ENCODE data around the gene TTC6. TPM values are rescaled to one million over a fixed set of nuclear protein-coding genes. Genes with fewer than 3 reads are reported as not detected.
A peak's percentile ranks its signal among the peaks of the same experiment; 100 is the strongest.

TTC6 gene
- total RNA-seq, 1 experiment from 2014 or later = not detected

DNA sequence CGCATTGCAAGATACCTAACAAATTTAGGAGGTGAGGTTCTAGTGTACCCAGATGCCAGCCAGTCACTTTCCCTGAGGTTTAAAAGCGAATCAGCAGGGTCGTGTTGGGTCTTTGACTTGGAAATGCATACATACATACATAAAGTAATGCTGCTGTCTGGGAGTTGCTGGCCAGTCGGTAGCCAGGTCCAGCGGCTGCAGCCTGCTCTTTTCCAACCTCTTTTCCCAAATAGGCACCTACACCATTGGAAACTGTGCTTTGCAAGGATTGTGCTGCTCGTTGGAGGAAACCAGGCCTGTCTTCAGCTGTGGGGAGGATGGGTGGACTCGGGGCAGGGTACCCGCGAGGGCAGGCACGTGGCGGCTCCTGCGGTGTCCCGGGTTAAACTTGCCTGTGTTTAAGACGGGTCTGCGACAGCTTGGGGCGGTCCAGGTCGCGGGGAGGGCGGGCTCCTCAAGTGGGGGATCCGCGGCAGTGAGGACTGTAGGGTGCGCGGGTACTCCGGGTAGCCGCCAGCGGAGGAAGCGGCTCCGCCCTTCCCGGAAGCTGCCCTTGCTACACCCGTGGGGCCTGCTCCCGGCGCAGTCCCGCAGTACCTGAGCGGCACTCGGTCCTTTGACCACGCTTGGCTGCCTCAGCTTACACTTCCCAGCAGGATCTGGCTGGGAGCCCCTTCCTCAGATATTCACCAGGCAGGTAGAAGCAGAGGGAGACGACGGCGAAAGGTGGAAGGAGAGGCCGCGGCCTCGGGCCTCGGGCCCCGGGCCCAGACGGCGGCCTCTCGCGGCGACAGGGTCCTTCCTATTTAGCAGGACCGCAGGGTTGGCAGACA lies 2.7 kb downstream of the TTC6 start:
- DNase-seq (ENCODE audit: low read depth) = no peak

DNA sequence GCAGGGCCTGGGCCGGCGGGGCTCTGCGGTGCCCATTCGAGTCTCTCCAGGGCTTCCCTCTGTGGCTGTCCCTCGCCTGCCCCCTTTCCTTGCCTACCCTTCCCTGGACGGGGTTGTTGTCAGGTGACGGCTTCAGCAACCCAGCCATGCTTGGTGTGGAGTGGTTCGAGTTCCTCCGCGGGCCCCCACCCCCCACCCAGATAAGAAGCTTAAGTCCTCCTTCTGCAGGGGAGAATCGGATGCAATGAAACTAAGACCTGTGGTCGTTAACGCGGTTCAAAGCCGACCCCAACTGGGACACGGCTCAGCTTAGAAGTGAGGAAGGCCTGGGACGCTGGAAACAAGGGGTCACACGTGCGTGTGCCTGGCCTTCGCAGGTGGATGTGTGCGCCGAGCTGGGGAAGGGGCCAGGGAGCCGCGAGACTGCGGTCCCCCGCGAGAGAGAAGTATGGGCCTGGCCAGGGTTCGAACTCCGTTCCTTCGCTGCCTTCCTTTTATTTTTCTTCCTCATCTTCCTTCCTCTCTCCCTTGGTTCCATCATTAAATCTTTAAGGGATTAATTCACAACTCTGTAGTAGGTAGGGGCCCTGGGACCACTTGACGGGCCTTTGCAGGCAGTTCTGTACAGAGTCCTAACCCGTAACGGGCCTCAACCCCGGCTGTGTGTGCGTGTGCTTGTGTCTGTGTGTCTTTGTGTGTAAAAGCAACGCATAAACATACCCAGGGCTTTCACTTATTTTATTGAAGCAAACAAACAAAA lies 3.5 kb downstream of the TTC6 start:
- DNase-seq (ENCODE audit: low read depth) = no peak

DNA sequence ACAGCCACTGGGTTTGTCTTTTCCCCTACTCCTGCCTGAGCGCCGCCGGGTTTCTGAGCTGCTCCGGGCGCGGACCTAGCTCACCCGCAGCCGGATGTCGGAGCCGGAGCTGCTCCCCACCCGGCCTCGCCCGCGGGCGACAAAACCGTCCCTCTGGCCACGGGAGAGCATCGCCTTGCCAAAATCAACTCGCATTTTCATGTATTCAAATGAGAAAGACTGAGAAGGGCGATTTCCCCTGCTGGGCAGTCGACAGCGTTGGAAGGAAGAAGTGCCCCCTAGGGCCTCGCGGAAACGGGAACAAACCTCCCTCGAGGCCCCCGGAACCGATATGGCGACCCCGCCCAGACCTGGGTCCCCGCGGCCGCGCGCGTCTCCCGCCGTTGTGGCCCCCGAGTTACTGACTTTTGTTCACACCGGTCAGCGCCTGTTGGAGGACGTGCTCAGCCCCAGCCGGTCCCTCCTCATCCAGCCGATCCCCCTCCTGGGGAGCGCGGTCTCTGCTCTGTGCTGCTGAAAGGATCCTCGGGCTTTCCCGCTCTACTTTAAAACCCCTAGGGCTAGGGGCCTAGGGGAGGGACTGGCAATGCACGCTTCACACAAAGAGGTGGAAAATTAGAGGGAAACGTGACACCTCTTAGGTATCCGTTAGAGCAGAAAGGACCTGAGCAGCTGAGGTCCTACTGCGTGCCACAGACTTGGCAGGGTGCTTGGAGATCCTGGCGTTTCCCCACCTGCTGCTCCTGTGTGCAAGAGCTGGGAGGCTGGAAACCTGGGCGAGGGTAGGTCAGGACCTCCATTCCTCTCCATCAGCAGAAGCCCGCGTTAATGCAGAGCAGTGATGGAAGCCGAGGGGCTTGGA lies 4.3 kb downstream of the TTC6 start:
- no peak for DNase-seq (ENCODE audit: low read depth)

DNA sequence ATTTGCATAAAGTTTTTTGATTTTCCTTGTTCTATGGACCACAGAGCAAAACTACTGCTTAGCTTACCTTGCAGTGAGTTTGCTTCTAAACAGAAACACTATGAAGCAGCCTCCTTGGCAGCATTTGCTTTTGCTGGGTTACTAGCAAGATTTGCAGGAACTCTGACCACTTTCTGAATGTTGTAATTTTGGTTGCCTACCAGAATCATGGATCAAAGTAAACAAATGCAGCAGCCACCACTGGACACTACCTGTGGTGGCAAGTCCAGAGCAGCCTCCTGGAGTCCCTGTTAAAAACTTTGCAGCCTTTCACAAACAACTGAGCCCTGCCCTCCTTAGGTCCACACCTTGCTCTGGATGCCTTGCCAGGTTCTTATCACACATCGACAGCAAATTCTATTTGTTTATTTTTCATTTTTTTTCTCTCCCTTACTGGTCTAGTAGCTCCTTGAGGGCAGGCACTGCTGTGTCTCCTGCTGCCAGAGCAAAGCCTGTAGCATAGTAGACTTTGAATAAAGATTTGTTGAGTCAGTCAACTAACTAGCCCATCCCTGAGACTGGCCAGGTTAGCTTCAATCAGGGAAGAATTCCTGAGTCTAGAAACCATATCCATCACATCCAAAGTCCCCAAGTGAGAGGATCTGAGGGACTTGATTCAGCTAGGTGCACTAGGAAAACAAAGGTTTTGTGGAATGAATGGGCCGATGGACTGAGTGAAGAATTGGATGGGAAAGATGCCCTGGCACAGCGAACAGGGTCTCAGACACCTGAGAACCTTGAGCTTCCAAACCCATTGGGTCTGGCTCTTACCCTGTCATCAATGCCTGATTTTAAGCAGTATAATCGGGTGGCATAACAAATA lies 5.7 kb downstream of the TTC6 start:
- no peak for DNase-seq (ENCODE audit: low read depth)

DNA sequence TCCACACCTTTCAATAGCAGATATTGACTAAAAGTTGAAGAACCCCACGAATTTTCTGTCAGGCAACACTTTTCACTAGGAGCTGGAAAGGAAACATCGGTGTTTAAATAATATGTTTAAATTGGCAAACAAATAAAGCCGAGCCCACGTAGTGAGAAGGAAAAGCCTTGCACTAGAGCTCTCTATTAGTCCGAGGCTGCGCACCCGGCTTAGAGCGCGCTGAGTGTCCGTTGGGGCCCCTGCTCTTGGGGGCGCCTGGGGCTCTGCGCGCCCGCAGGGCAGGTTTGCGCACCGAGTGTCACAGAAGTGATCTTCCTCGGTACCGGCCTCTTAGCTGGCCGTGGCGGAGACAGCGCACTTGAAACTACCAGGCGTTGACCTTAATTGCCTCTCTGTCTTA lies 6.4 kb downstream of the TTC6 start:
- no peak for DNase-seq (ENCODE audit: low read depth)

DNA sequence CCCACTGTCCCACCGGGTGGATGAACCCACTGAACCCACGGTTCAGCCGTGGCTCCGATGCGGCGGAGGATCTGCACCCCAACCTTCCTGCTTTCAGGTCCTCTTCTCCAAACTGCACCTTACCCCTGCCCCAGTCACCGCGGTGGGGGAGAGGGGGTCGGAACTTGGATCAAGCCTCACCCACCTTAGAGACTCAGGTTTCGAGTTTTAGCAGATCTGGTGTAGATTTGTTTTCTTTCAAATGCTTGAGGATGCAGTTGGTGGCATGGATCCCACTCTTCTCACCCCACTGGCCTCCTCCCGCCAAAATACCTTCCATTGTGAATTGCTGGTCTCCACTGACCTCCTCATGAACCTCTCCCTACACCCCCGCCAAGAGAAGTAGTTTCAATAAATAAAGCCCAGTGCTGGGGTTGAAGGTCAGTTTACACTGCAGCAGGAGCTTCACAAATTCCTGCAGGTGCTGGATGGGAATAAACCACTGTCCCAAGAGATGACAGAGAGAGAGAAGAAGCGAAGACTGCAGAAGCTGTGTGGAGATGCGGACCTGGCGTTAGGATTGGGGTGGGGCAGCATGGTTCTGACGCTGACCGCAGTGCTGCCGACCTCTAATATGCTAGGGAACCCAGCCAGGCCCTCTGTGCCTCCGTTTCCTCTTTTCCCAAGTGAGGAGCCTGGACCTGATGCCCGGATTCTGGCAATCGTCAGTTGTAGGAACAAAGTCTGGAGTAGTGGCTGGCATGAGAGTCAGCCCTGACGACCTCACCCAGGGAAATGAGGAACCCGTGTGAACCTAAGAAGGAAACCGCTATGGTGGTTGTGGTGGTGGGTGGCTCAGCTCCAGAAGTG lies 7.4 kb downstream of the TTC6 start:
- no peak for DNase-seq (ENCODE audit: low read depth)

DNA sequence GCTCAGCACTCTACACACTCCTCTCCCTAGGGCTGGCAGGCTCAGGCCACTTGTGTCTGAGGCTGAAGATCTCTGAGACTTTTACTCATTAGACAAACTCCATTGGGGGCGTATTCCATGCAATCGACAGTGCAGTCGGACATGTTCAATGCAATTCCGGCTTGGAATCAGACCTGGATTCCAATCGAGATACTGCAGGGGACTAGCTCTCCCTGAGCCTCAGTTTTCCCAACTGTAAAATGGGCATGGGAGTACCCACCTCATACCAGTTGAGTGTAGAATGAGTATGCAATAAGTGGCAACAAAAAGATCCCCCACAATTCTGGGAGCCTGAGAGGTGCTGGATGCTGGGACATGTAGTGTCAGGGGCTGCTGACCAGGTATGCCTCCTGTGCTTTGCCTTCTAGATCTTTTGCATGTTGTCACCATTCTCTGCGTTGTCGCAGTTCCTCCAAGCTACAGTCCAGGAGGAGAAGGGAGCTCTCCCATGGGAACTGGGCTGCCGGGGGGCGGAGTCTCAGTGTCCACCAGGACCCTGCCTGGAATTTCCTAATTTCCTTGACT lies 8.3 kb downstream of the TTC6 start:
- no peak for DNase-seq (ENCODE audit: low read depth)

DNA sequence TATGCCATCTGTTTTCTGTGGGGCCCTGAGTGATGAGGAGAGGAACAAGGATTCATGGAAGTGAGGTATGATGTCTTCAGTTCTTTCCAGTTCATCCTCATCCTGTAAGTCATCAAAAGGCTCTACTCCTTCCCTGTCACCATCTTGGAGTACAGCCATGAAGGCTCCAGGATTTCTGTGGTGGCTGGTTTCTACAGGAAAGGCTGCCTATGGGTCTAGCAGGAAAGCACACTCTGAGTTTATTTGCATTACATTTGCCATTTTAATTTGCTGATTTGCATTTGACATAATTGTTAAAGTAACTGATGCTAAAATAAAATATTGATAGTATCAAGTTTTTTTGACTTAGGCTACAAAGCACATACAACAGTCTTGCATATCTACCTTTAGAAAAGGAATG lies 11.2 kb downstream of the TTC6 start:
- no peak for DNase-seq (ENCODE audit: low read depth)

DNA sequence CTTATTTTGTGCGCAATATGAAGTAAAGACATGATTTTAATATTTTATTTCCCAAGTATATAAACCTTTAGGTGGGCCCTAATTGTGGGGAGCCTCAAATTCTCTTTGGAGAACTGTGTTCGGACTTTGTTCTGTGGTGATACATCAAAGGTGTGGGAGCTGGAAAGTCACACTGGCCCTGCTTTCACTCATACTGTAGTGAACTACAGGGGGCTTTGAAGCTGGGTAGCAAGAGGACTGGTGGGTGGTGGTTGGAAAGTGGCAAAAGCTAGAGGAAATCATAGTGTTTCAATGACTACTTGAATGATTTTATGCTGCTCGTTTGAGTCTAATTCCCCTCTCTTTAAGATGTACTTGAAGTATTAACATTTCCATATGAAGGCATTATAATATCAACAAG lies 13.2 kb downstream of the TTC6 start:
- no peak for DNase-seq (ENCODE audit: low read depth)

DNA sequence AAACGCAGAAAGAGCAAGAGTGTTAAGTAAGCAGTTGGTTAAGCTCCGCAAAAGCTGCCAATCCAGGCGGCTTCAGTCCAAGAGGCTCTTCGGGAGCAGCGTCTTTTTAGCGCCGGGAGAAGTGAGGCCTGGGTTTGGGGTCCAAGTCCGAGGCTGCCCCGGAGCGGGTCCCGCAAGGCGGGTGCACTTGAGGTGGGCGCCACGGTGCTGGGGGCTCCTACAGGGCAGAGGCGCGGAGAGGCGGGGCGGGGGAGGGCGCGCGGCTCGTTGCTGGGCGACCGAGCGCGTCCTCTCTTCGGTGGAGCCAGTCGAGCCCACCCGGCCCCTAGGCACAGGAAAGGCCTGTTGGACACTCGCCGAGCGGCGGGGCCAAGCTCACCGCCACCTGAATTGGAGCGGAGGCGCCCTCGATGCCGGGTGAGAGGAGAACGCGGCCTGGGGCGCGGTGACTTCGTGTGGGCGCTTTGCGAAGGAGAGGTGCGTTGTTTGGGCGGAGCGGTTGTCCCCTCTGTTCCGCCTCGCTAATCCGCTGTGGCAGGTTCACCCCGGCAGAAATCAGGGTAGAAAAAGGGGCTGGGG lies 15.6 kb downstream of the TTC6 start:
- no peak for DNase-seq (ENCODE audit: low read depth)

DNA sequence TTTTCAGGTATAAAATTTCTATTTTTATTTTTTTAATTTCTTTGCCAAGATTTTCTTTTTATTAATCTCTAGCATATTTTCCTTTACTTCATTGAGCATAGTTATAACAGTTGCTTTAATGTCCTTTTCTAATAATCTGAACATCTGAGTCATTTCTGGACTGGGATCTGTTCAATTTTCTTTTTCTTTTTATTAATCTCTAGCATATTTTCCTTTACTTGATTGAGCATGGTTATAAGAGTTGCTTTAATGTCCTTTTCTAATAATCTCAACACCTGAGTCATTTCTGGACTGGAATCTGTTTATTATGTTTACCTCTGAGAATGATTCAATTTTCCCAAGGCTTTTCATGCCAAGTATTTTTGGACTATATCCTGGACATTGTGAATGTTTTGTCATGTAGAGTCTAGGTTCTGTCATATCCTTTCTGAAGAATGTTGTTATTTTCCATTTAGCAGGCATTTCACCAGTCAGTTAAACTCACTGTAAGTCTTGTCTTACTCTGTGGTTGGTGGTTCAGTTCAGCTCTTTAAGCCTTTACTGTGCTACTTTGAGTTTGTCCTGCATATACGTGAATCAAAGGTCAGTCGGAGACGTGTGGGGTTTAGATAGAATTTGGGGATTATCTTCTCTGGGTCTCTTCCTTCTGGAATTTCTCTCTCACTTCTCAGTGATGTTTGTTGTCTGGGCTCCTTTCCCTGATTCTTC lies 20.3 kb downstream of the TTC6 start:
- DNase-seq (ENCODE audit: low read depth) = no peak

DNA sequence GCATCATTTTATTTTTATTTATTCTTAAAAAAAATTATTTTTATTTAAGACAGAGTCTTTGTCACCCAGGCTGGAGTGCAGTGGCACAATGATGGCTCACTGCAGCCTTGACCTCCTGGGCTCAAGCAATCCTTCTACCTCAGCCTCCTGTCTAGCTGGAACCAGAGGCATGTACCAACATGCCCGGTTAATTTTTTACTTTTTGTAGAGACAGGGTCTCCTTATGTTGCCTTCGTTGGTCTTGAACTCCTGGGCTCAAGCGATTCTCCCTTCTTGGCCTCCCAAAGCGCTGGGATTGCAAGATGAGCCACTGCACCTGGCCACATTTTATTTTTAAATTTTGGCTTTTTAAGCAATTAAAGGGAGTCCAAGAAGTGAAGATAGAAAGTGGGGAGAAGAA lies 21.4 kb downstream of the TTC6 start:
- DNase-seq (ENCODE audit: low read depth) = no peak

DNA sequence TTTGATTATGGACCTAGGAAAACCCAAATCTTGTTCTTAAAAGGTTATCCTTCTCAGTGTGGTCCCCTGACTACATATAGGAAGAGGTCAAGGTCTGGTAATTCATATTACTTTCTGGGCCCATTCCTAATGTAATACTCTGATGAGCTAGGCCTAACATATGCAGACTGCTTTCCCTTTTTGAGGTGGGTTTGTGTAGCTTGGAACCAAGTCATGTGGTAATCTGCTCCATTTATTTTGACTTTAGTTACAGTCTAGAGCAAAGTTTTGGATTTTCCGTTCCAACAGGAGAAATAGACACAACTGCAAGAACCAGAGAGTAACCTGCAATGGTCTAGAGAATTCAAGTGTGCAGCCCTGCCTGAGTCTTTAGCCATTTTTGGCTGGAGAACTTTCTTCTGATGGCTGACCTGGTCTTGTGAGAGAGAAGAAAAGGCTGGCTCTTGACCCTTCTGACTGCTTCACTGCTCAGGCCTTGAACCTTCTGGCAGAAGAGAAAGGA lies 22.5 kb downstream of the TTC6 start:
- no peak for DNase-seq (ENCODE audit: low read depth)

DNA sequence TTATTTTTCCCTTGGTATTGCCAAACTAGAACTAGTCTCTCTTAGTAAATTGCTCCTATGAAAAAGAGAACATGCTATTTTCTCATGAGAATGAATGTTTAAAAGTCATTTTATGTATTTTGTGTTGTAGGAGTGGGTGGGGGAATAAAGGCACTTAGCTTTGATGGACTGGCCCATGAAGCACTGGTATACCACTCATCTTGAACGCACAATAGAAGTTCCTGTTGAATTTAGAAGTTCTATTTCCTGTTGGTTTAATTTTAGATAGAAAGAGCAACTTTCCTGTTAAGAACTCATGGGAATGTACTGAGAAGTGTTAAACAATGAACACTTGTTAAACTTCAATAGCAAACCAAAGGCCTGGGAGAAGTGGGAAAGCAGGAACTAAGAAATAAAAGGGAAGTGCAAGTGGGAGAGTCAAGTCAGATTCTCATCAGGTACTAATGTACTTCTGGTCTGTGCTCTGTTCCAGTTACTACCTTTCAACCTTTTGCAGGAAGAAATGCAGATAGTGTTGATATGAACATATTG lies 23.1 kb downstream of the TTC6 start:
- no peak for DNase-seq (ENCODE audit: low read depth)

DNA sequence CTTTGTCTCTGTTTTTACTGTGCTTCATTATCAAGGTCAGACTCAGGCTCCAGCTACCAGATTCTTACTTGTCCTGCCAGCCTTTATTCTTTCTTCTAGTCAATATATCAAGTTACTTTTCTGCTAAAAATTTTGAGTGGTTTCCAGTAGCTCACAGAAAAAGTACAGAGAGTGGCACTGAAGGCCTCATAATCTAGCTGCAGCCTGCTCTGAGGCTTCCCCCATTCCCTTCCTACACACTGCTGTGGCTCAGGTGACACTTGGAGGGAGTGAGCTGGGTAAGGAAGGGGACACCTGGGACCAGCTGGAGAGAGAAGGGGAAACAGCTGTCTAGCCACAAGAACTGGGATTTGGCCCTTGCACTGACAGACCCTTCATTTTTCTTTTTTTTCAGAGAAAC lies 25.4 kb downstream of the TTC6 start:
- DNase-seq (ENCODE audit: low read depth) = no peak

DNA sequence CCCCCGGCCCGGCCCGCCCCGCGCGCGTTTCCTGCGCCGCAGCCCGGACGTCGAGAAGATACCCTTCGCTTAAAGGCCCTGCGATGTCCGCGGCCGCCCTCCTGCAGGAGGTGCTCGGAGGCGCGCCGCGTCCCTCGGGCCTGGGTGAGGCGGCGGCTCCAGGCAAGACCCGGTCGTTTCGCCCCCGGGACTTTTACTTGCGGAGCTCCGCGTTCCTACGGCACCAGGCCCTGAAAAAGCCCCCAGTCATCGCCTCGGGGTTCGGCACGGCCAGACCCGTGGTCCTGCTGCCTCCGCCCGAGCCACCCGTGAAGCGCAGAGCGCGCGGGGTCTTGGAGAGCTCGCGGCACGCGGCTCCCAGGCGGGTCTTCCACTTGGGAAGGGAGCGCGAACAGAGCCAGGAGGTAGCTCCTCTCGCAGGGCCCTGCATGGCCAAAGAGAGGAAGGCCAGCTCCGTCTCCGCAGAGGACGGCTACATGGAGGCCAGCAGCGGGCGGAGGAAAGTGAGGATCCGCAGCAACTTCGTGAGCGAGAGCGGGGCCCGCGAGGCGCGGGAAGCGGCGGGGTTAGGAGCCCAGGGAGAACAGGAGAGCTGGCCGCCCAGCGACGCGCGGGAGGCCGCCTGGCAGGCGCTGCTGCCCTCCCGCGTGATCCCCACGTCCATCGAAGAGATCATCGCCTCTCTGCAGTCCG lies 26.9 kb downstream of the TTC6 start:
- DNase-seq (ENCODE audit: low read depth) = no peak

DNA sequence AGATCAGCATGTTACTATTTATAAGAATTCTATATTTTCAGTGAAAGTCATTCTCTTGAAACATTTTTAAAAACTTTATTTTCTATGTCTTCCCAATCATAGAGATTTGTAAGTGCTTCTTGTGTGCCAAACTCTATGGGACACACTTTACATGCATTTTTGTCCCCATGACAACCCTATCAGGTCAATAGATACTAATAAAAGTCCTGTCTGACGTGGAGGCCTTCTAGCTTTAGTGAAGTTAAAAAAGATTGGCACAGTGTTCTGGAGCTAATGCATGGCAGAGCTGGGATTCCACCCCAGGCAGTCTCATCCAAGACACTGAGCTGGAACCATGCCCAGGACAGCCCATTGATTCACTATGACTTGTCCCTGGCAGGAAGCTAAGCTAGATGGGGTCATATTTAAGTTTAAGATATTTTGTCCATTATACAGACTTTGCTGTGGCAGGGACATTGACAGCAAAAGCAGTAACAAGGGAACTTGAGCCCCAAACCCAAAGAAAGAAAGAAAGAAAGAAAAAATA lies 28.1 kb downstream of the TTC6 start:
- peak; percentile 51 for DNase-seq (ENCODE audit: low read depth)

DNA sequence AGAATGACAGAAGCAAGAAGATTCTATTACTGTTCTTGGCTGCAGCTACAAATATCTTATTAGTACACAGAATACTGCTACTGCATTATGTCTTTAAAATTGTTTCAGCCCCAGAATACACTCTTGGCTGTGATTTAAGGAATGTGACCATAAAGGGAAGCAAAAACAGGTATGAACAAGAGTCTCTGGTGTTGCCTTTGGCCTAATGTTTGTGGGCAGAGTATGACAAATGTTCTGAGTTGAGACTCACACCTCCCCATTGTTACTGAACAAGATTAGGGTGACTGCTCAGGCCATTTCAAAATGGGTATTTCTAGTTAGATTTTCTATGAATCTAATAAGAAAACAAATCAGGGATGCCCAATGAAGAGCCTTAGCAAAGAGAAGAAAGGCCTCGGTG lies 28.5 kb downstream of the TTC6 start:
- no peak for DNase-seq (ENCODE audit: low read depth)

Measured in M059J (cell line).